Raji (cell line): ENCODE data around the gene STX1B.

Experiments used
- POLR2A ChIP-seq: IDR thresholded peaks from 2 replicates; pipeline ENCODE4 v1.6.1; 2011; ENCODE audit warnings: low read depth, low read length, control low read depth; ENCODE audit not compliant: insufficient read depth

STX1B gene

DNA sequence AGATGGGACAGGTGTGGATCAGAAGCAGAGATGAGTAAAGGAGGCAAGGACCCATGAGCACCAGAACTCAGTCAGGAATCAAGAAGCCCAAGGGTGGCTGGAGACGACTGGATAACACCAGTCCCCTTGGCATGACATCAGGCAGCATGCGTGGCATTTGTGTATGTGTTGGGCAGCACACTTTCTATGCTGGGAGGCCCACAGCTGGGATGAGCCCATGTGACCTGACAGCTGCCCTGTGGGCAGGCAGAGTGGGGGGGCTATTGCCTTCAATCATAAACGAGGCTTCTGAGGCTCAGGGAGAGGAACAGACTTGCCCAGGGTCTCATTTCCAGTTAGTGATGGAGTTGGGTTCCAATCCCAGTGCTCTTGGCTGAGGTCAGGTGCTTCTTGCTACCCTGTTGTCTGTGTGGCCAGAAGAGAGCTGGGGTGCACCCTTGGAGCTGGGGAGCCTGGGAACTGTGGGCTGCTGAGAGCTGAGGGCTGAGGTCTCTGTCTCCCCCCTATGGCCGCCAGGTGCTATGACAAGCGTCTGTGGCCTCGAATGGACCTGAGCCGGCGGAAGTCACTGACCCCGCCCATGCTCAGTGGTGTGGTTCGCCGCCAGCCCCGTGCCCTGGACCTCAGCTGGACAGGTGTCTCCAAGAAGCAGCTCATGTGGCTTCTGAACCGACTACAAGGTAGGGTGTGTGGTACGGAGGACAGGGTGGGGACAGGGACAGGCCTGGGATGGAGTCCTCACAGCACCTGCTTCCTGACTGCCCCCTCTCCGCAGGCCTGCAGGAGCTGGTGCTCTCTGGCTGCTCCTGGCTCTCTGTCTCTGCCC, 68.6 kb downstream of the STX1B start:
- no peak for TF ChIP-seq POLR2A
